ENCODE measurements around the gene CLIC4.
"Not testable (repeated sequence)": the region's sequence is repeated elsewhere in the genome, so short reads cannot be mapped to it uniquely, and the experiment has no call there.

CLIC4 gene

GRCh38 chr1:24744911-24745710 is at the start of gene CLIC4:
Gene CLIC4 (plus strand): TSS chr1:24745447. CDS start chr1:24745554, 107 bp downstream.
- in situ Hi-C loops (cut with HindIII; ENCODE audit: low sequenced_read_pairs), result no loop called here

- in situ Hi-C loops (cut with HindIII; ENCODE audit: low sequenced_read_pairs), result no loop called here
Observed at GRCh38 chr1:24696041-24696755, 49.0 kb upstream of the CLIC4 start.

- in situ Hi-C loops (cut with HindIII; ENCODE audit: low sequenced_read_pairs), result no loop called here
Observed at GRCh38 chr1:24696756-24697330, 48.4 kb upstream of the CLIC4 start.

- in situ Hi-C loops (cut with HindIII; ENCODE audit: low sequenced_read_pairs), result not testable (repeated sequence)
Observed at GRCh38 chr1:24697453-24698001, 47.7 kb upstream of the CLIC4 start.

- in situ Hi-C loops (cut with HindIII; ENCODE audit: low sequenced_read_pairs), result not testable (repeated sequence)
Observed at GRCh38 chr1:24698326-24698725, 46.9 kb upstream of the CLIC4 start.

- in situ Hi-C loops (cut with HindIII; ENCODE audit: low sequenced_read_pairs), result no loop called here
Observed at GRCh38 chr1:24699628-24700027, 45.6 kb upstream of the CLIC4 start.

GRCh38 chr1:24702511-24703293 is 42.5 kb upstream of the CLIC4 start:
- in situ Hi-C loops (cut with HindIII; ENCODE audit: low sequenced_read_pairs), result no loop called here

- in situ Hi-C loops (cut with HindIII; ENCODE audit: low sequenced_read_pairs), result no loop called here
Observed at GRCh38 chr1:24704411-24705259, 40.6 kb upstream of the CLIC4 start.

- in situ Hi-C loops (cut with HindIII; ENCODE audit: low sequenced_read_pairs), result no loop called here
Observed at GRCh38 chr1:24705260-24706073, 39.8 kb upstream of the CLIC4 start.

GRCh38 chr1:24706074-24706389 is 39.2 kb upstream of the CLIC4 start:
- in situ Hi-C loops (cut with HindIII; ENCODE audit: low sequenced_read_pairs), result not testable (repeated sequence)

- in situ Hi-C loops (cut with HindIII; ENCODE audit: low sequenced_read_pairs), result no loop called here
Observed at GRCh38 chr1:24707687-24708086, 37.6 kb upstream of the CLIC4 start.

GRCh38 chr1:24708938-24709337 is 36.3 kb upstream of the CLIC4 start:
- in situ Hi-C loops (cut with HindIII; ENCODE audit: low sequenced_read_pairs), result no loop called here

- in situ Hi-C loops (cut with HindIII; ENCODE audit: low sequenced_read_pairs), result no loop called here
Observed at GRCh38 chr1:24709791-24710441, 35.3 kb upstream of the CLIC4 start.

- in situ Hi-C loops (cut with HindIII; ENCODE audit: low sequenced_read_pairs), result no loop called here
Observed at GRCh38 chr1:24711329-24711728, 33.9 kb upstream of the CLIC4 start.

- in situ Hi-C loops (cut with HindIII; ENCODE audit: low sequenced_read_pairs), result no loop called here
Observed at GRCh38 chr1:24713176-24713575, 32.1 kb upstream of the CLIC4 start.

GRCh38 chr1:24713736-24714135 is 31.5 kb upstream of the CLIC4 start:
- in situ Hi-C loops (cut with HindIII; ENCODE audit: low sequenced_read_pairs), result no loop called here

- in situ Hi-C loops (cut with HindIII; ENCODE audit: low sequenced_read_pairs), result no loop called here
Observed at GRCh38 chr1:24714859-24715520, 30.3 kb upstream of the CLIC4 start.

- in situ Hi-C loops (cut with HindIII; ENCODE audit: low sequenced_read_pairs), result no loop called here
Observed at GRCh38 chr1:24715658-24716057, 29.6 kb upstream of the CLIC4 start.

All from endothelial cell of hepatic sinusoid (primary cell).